ENCODE measurements around the gene TOM1L2. TPM values are rescaled to one million over a fixed set of nuclear protein-coding genes. Genes with fewer than 3 reads are reported as not detected.
A peak's percentile ranks its signal among the peaks of the same experiment; 100 is the strongest.

TOM1L2 gene
- total and polyA plus RNA-seq, 2 of the 4 experiments (the other 2 are of a cell fraction): 34.4 to 51.7 TPM

GRCh38 chr17:18008496-18009268 lies 36.5 kb upstream of the TOM1L2 start:
- ATAC-seq (ENCODE audit: low read depth): peak; percentile 88
- H4K5ac ChIP-seq (ENCODE audit: low read depth, low read length): no peak overlapping the region; the same call in 1 of the 2 replicates
- H3K9ac ChIP-seq (ENCODE audit: low read depth, low read length): no peak overlapping the region
- no peaks in the 10 kb centered on the region; the same call in 1 of the 2 replicates for H3K36me3 ChIP-seq (ENCODE audit: control insufficient read depth, insufficient read depth, low read length)
- H3K14ac ChIP-seq (replicated peaks; ENCODE audit: low read depth, low read length): peak overlapping the region; percentile 78
- no peaks in the 10 kb centered on the region for H3K27me3 ChIP-seq (ENCODE audit: control insufficient read depth, insufficient read depth, low read length)
- in situ Hi-C loops (cut with MboI; ENCODE audit: low sequenced_read_pairs): no loop called here
- CTCF ChIA-PET: no interaction called here
- peak overlapping the region; percentile 59 for H3K23ac ChIP-seq (ENCODE audit: low read depth, low read length)
- peaks cover 2% of the 10 kb centered on the region; the same call in 1 of the 2 replicates for H3K9me3 ChIP-seq (ENCODE audit: control insufficient read depth, insufficient read depth, low read length)
- no peaks in the 10 kb centered on the region; a peak in 1 of 4 replicates for H3K79me1 ChIP-seq (ENCODE audit: low read depth in 1 of 2, low read length in 2 of 2)
- WGBS, 2 experiments (ENCODE audit: extremely low coverage in 2 of 2, insufficient read length in 1 of 2): no CpG with 5 or more reads among the region's 5 CpGs
- peak overlapping the region; percentile 72; the same call in 1 of the 2 replicates for H2BK120ac ChIP-seq (ENCODE audit: low read depth, low read length)
- peaks cover 26% of the 10 kb centered on the region for H3K9me1 ChIP-seq (ENCODE audit: insufficient read depth, low read length)
- TF ChIP-seq USF2 (IDR thresholded peaks at IDR 0.05; ENCODE audit: low read depth, low read length): peak; percentile 41
- TF ChIP-seq, protein P1, sequence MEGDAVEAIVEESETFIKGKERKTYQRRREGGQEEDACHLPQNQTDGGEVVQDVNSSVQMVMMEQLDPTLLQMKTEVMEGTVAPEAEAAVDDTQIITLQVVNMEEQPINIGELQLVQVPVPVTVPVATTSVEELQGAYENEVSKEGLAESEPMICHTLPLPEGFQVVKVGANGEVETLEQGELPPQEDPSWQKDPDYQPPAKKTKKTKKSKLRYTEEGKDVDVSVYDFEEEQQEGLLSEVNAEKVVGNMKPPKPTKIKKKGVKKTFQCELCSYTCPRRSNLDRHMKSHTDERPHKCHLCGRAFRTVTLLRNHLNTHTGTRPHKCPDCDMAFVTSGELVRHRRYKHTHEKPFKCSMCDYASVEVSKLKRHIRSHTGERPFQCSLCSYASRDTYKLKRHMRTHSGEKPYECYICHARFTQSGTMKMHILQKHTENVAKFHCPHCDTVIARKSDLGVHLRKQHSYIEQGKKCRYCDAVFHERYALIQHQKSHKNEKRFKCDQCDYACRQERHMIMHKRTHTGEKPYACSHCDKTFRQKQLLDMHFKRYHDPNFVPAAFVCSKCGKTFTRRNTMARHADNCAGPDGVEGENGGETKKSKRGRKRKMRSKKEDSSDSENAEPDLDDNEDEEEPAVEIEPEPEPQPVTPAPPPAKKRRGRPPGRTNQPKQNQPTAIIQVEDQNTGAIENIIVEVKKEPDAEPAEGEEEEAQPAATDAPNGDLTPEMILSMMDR (conservative IDR thresholded peaks at IDR 0.05; ENCODE audit: low read depth, low read length): no peak
- peak; percentile 83 for TF ChIP-seq CEBPB (IDR thresholded peaks at IDR 0.05; ENCODE audit: low read depth, low read length)
- no peak for TF ChIP-seq SMC3 (IDR thresholded peaks at IDR 0.05; ENCODE audit: low read depth, low read length)
- intact Hi-C loops (cut with micrococcal nuclease): no loop called here
- H2BK15ac ChIP-seq (ENCODE audit: low read depth, low read length): peak overlapping the region; percentile 62; the same call in 1 of the 3 replicates
- peak overlapping the region; percentile 5 to 82; a peak in 2 of 4 replicates for H4K8ac ChIP-seq (ENCODE audit: low read depth in 2 of 2, low read length in 2 of 2)
- H3K27ac ChIP-seq (ENCODE audit: insufficient read depth, low read length): no peak overlapping the region
- dilution Hi-C loops (cut with HindIII; ENCODE audit: low sequenced_read_pairs, unreplicated experiment): no loop called here
- BruUV-seq (replicated peaks): no TSS peak
- peak overlapping the region; percentile 80 for H2BK5ac ChIP-seq (ENCODE audit: low read depth, low read length, poor library complexity, severe bottlenecking)
- H4K91ac ChIP-seq (ENCODE audit: insufficient read depth, low read depth, low read length): peak overlapping the region; percentile 33
- H2AK5ac ChIP-seq (ENCODE audit: low read depth, low read length): peak overlapping the region; percentile 87
- peak overlapping the region; percentile 92 for H3K4ac ChIP-seq (ENCODE audit: low read depth, low read length)
- H4K20me1 ChIP-seq (ENCODE audit: insufficient read depth, low read length): no peaks in the 10 kb centered on the region
- POLR2A ChIA-PET (ENCODE audit: unreplicated experiment): no interaction called here
- H3K4me1 ChIP-seq (ENCODE audit: control insufficient read depth, insufficient read depth, low read length): peaks cover 10% of the 10 kb centered on the region
- H2AK9ac ChIP-seq (replicated peaks; ENCODE audit: low read depth, low read length, poor library complexity): peak overlapping the region; percentile 43
- DNase-seq: peak; percentile 72
- H3K56ac ChIP-seq (ENCODE audit: extremely low read depth, insufficient read depth, low read length): no peak overlapping the region
- H2AFZ ChIP-seq (replicated peaks; ENCODE audit: low read length, poor library complexity): peak overlapping the region; percentile 76
- no peak overlapping the region for H3K4me3 ChIP-seq (ENCODE audit: insufficient read depth, low read depth, low read length)
- no peak overlapping the region for H3K4me2 ChIP-seq (ENCODE audit: low read depth, low read length)
- peak overlapping the region; percentile 65; the same call in 1 of the 2 replicates for H2BK20ac ChIP-seq (ENCODE audit: low read depth, low read length)
- no peak overlapping the region; the same call in 1 of the 2 replicates for H3K18ac ChIP-seq (ENCODE audit: low read depth, low read length)

Measured in IMR-90 (cell line).